HT1080 (cell line): ENCODE measurements around the gene GNA14. TPM values are rescaled to one million over a fixed set of nuclear protein-coding genes. Genes with fewer than 3 reads are reported as not detected.
A peak's percentile ranks its signal among the peaks of the same experiment; 100 is the strongest.
"Not testable (repeated sequence)": the region's sequence is repeated elsewhere in the genome, so short reads cannot be mapped to it uniquely, and the experiment has no call there.

Experiments
- DNase-seq: peaks from one replicate; pipeline ENCODE4 v3.0.0-alpha.2; 2015; ENCODE audit warnings: low read depth
- total RNA-seq: library from RNA; depleted of rRNA; stranded (reverse); fragments of >200 nt; shearing (Covaris generic); gene quantifications from 2 replicates; pipeline ENCODE4 v1.2.3, GENCODE V29; 2014

The GNA14 gene
- total RNA-seq, 1 experiment from 2014 or later: not detected

DNA sequence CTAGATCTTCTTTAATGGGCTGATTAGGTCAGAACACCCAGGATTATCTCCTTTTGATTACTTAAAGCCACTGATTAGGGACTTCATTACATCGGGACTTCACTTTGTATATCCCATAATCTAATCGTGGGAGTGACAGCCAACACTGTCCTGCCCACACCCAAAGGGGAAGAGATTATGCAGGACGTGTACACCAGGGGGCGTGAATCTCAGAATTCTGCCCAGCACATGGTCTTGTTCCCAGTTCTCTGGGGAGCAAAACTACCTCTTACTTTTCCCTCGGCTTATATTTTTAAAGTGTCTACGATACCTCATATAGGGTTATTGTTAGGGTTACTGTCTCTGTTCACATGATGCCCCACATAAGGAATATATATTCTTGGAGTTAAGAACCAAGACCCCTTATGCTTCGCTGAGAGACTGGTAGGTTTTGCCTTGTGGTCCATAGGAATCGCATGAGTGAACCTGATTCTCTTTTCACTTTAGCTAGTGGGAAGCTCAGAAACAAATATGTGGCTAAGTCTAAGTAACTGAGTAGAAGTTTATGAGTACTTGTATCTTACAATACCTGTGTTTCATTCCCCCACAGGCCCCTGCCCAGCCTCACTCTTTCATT is 192.7 kb downstream of the GNA14 start:
- DNase-seq: peak; percentile 36

DNA sequence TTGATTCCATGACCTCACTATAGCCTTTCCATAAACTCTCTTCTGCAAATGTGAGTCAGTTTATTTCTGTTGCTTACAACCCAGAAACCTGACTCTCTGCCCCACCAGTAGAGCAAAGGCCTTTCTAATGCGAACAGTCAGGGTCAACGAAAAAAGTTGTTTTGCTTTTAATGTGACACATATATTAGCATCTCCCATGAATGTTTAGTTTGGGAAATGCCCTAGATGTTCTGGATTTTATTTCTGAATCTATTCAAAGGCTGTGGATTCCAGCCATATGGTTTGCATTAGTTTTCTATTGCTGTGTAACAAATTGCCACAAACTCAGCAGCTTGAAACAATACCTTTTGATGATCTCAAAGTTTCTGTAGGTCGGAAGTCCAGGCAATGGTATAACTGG is 193.5 kb downstream of the GNA14 start:
- DNase-seq: no peak

DNA sequence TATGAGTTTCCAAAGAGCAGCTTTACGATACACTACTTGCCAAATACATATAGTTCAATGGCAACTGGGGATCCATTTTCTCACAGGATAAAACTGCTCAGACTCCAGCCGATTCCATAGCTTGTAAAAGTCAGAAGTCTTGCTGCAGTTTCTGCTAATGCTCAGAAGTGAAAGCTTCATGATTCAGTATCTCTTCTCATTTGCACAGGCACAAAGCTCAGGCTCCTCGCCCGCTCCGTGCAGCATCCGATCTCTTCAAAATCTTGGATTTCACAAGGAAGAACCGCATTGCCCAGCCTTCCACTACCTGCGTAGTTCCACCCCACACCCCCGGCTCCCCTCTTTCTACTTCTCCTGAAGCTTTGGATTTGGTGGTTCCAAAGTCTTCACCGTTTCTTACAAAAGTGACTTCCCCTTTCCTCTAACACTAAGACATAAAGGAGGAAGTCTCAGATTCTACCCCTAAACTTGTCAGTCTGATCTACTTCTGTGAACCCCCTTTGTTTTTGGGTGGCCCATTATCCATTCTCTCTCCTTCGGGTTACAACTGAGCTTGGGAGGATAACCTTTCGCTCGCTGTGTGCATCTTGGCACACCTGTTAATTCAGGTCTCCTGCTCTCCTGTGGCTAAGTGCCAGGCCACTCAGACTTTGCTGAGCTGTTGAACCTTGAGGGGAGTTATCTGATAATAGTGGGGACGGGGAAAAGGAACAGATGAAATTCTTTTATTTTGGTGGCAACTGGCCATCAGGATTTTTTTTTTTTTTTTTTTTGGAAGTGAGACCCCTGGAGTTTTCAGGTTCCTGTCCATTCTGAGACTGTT is 194.1 kb downstream of the GNA14 start:
- DNase-seq: no peak

DNA sequence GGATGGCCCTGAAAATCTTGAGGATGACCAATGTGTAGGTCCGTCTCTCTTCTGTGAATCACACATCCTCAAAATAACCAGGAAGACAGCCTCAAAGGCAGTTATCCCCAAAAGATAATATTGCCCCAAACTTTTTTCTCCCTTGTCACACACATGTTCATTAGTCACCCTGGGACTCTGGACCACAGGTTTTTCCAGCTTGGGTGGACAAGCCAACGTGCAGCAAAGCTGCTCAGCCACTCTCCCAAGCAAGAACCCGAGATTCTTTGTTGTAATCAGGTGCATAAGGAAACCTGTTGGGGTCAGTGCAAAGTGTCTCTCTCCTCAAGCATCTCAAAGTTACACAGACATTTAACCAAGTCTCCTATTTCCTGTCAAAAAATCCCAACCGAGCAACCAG is 196.6 kb downstream of the GNA14 start:
- DNase-seq: no peak

DNA sequence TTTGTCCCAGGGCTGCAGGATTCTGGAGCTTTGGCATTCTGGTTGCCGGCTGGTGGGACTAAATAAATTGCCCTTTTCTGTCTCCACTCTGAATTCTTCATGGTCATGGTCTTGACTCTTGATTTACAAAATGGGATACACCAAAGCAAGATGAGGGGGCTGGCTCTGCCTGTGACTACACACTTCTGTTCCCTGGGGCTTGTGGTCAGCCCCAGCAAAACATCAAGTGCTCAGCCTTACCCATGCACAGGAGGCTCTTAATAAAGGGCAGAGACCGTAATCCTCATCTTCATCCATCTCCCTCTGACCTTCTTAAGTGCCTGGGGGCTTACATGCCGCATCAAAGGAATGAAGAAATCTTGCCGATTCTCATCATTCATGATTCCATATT is 198.0 kb downstream of the GNA14 start:
- DNase-seq: no peak

DNA sequence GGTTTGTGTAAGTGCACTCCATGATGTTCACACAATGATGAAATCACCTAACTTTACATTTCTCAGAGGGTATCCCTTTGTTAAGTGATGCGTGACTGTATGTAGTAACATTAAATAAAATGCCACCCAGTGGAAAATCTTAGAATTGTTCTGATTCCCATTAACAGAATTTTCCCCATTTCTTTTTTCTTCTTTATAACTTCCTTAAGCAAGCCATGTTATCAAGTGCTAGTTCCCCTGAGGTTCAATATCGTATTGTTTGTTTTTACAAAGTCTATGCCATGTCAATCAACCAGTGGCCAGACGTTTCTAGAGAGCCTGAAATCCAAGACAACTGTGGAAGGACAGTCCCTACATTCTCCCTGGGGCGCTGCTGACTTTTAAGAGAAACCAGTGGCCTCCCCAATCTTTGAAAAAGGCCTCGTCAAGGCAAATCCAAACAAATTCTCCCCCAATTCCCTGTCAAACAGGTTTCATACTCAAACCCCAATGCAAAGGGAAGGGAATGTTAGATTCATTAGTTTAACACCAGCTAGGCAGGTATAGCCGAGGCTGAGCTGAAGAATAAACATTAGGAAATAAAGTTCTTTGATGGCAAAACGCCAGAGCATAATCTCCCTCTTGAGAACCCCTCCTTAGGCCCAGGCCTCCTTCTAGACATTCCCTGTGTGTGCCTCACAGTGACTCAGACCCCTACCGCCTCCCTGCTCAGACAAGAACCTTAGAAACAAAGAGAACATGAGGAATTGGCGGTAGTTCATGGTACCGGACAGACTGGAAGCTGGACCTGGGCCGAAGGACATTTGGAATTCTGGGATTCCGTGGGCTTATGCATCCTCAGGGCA is 198.7 kb downstream of the GNA14 start:
- DNase-seq: peak; percentile 77

DNA sequence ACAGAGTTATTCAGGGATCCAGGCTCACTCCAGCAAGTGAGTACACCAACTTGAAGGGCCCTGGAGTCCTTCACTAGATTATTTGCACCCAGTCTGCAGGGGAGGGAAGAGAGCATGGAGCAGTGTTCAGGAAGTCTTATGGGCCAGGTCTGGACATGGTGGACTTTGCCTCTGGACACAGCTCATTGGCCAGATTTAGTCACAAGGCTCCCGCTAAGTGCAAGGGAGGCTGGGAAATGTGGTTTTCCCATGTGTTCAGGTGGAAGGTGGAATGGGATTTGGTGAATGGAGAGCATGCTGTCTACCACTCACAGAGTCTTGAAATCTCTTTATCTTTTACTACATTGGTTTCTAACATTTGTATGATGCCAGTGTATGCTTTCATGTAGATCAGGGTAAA is 200.5 kb downstream of the GNA14 start:
- DNase-seq: no peak

DNA sequence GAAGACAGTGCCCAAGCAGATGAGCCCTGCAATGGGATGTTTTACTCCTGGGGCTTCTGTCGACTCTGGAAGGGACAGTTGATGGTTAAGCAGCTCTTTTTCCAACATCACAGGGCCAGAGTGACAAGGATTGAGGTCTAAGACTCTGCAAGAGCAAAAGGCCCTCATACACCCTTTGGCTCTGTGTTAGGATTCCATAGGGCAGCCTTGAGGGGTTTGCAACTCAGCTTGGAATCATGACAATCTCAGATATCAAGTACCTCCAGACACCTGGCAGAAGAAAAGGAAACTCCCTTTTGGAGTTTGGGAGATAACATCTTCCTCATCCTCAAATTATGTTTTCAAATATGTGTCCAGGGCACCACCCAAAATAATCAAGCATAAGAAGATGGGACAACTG is 205.7 kb downstream of the GNA14 start:
- no peak for DNase-seq

DNA sequence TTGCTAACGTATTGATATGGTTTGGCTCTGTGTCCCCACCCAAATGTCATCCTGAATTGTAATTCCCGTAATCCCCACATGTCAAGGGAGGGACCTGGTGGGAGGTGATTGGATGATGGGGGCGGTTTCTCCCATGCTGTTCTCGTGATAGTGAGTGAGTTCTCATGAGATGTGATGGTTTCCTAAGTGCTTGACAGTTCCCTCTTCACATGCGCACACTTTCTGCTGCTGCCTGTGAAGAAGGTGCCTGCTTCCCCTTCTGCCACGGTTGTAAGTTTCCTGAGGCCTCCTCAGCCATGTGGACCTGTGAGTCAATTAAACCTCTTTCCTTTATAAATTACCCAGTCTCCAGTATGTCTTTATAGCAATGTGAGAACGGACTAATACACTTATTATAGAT is 207.0 kb downstream of the GNA14 start:
- not testable (repeated sequence) for DNase-seq

DNA sequence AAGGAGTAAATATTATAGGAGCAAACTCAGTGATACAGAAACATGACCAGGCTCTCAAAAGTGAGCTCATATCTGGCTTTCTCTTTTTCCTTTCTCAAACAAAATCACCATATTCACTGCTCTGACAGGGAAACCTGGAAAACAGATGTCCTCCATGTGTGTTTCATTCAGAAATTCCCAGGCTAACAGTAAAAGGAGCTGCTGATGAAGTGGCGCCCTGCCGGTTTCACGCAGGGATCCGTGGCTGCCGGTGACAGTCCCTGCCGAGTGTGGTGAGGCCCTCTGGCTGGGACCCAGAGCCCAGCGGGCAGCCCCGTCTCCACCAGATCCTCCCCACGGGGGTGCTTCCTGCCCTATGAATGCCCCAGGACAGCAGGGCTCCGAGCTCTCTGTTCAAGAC is 208.1 kb downstream of the GNA14 start:
- DNase-seq: peak; percentile 27

DNA sequence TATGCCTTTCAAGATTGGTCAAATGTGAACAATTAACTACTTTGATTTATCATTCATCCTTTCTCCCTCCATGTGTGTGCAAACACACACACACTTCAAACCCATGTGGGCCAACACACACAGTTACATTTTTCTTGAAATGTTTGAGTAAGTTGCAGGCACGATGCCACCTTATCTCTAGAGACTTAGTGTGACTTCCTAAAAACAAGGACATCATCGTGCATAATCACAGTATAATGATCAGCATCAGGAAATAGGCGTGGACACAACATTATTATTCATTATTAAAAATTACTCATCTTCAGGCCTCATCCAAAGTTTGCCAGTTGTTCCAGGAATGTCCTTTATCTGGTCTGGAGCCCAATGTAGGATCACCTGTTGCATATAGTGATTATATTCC is 209.5 kb downstream of the GNA14 start:
- DNase-seq: no peak

DNA sequence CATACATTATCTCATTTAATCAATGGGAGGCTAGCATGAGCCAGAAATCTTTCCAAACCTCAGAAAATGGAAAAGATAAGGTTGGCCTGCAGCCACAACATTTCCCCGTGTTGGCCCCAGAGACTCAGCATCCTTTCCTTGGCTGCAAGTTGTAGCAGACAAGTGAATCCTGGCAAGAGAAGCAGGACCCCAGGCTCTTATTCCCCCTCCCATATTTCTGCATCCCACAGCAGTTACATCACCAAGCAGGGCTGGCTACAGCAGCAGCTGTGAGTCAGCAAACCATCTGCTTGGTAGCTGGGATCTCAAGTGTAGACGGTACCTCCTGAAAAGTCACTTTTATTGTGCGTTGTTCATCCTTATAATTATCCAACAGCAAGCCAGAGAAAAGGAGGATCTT is 212.4 kb downstream of the GNA14 start:
- no peak for DNase-seq

DNA sequence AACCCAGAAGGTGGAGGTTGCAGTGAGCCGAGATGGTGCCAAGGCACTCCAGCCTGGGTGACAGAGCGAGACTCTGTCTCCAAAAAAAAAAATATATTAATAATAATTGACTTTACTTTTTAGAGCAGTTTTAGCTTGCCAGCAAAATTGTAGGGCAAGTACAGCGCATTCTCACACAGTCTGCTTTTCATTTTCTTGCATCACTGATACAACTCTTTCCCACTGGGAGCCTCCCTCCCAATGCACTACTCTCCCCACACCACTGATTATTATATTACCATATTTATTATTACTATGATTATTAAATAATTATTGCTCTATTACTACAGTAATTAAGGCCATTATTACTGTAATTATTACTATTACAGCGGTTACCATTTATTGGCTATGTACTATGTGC is 212.8 kb downstream of the GNA14 start:
- no peak for DNase-seq

DNA sequence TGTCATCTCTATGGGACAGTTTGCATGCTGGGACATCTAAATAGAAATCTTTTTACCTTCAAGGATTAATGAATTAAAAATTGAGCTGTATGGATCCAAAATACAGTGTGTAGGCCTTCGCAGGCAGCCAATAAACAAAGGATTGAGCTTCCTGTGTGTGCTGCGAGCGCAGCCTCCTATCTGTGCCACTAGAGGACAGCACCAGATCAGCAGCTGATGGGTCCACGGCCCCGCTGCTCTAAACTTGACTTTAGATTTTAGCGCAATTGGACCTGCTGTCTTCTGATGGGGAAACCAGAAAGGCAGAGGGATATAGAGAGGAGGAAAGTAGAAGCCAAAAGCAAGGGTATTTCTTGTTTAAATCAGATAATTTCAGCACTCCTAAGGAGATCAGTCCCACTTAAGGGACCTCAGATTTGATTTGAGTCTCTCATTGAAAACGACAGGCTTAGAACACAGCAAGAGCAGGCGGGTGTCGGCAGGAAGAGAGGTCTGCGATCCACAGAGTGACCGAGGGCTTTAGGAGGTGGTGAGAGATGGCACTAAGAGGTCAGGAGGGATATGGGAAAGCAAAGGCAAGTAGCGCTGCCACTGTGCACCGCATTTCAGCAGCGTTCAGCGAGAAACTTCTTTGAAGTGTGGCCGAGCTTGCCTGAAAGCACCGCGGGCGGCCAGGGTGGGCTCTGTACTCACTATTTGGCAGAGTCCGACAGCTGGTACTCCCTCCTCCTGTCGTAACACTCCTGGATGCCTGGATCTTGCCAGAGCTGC is 214.3 kb downstream of the GNA14 start:
- peak; percentile 46 for DNase-seq

DNA sequence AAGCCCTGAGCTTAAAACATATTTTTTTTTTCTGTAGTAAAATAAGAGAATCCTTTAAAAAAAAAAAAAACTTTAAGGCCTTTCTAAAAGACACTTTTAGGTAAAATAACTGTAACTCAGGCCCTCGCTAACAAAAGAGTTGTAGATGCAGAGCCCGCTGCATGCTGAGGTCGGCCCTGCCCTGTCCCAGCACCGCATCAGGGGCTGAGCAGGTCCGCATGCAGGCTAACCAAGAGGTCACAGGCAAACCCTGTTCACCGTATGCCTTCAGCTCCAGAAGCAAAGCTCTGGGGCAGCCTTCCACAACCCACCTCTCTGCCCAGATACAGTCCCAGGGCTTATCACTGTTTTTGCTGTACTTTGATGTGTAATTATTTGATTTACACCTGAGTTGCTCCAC is 216.1 kb downstream of the GNA14 start:
- DNase-seq: no peak

DNA sequence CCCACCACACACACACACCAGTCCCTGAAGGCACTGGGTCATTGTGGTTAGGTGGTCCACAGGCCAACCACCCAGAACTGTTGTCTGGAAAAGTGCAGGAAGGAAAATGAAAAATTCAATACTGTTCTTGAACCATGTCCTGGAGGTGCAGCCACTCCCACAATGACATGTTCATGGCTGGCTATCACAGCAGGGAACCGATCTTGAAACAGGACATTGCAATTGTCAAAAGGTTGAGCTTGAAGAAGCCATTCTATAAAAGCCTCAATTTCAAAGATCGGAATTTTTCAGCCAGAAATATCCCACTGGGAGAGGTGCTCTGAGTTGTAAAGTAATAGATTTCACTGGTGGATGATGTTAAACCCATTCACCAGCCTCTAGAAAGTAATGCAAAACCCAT is 218.2 kb downstream of the GNA14 start:
- no peak for DNase-seq

DNA sequence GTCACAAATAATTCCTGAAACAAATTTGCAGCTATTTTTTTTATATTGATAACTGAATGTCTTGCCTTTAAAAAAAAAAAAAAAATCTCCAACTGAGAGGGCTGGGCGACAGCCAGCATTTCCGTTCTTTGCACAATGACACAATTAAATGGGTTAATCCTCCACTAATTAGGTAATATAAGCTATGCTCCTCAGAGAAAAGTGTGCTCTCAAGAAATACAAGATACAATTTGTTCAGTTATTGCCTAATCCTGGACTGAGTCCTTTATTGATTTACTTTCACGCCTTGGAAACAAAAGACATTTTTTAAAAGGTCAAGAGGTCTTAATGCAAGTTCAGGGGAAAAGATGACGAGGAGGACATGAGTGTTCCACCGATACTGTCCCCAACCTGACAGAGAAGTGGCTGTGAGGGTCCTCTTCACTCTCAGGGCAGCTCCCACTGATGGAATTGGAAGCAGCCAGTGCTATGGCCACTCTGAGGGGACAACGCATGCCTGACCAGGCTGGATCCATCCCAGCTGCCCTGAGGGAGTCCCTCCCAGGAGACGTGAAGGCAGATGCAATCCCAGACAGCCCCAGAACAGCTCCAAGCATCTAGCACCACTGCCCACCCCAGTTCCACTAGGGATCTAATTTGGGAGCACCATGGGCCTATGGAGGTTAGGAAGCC is 220.7 kb downstream of the GNA14 start:
- no peak for DNase-seq

DNA sequence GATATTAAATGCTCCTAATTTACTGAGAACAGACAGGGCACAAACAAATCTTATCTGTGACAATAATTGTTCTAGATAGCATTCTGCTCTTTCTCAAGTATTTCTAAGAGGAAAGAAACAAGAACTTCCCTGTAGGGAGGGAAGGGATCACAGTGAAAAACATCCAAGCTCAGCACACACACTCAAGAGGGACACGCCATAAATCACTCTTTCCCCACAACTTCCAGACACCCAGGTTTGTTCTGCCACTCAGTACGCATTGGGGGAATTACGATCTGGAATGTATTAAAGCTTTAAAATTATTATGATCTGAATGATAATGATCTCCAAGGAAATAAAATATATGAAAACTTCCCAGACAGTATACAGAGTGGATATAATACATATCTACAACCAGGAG is 221.4 kb downstream of the GNA14 start:
- DNase-seq: no peak

DNA sequence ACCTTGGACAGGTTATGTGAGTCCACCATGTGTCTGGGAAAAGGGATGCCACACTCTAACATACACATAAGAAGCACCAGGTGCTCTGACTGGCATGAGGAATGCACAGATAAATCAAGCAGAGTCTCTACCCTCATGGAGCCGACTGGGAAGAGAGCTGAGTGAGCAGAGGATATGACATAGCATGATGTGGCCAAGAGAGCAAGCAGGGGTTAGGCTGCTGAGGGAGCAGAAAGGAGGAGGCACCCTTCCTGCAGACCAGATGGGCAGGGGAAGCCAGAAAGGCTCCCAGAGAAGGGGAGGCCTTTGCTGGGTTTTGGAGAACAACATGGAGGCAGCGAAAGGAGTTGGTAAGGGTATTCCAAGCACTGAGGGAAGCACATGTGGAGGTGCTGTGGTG is 223.1 kb downstream of the GNA14 start:
- DNase-seq: peak; percentile 65

DNA sequence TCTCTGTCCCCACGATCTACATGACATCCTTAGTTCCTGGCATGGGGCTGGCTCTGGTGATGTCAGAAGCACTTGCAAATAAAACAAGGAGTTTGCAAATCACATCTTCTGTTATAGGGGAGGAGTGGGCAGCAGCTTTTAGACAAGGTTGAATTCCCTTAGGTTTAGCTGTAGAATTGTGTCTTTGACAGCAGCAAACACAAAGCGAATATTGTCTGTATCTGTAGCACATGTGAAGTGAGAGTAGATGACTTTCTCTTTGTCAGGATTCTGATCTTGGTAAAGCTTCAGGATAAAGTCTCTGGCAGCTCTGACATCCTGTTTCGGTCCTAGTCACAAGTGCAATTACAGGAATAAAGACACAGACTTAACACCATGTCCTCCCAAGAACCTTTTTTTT is 224.3 kb downstream of the GNA14 start:
- no peak for DNase-seq

DNA sequence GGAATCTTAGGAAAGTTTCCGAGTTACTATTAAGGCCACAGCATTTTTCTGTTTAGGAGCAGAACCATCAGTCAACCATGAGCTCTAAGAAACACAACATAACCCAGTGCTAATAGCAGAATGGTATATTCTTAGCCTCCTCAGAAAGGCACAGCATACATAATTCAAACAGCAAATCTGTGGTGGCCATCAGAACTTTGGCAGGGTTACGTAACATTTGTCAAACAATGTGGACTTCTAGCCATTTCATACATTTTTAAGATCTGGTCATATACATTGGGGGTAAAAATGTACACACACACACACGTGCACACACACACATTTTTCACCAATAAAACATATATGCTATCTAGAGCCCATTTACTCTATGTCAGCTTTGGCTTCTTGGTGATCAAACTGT is 225.2 kb downstream of the GNA14 start:
- DNase-seq: no peak
